Erythroblast (primary cell): ENCODE data around the gene MBP.

ENCODE experiments used
- DNase-seq, 2 experiments: peaks; one replicate each; lab custom pipeline; 2025; lab: John Stamatoyannopoulos, UW
- GATA1 ChIP-seq: IDR thresholded peaks from 2 replicates; pipeline ENCODE4 v1.6.1; 2011; ENCODE audit warnings: low read depth, mild to moderate bottlenecking, control low read depth, low read length, moderate library complexity
- POLR2A ChIP-seq: IDR thresholded peaks from 2 replicates; pipeline ENCODE4 v1.6.1; 2011; ENCODE audit warnings: mild to moderate bottlenecking, low read length

Gene MBP

DNA sequence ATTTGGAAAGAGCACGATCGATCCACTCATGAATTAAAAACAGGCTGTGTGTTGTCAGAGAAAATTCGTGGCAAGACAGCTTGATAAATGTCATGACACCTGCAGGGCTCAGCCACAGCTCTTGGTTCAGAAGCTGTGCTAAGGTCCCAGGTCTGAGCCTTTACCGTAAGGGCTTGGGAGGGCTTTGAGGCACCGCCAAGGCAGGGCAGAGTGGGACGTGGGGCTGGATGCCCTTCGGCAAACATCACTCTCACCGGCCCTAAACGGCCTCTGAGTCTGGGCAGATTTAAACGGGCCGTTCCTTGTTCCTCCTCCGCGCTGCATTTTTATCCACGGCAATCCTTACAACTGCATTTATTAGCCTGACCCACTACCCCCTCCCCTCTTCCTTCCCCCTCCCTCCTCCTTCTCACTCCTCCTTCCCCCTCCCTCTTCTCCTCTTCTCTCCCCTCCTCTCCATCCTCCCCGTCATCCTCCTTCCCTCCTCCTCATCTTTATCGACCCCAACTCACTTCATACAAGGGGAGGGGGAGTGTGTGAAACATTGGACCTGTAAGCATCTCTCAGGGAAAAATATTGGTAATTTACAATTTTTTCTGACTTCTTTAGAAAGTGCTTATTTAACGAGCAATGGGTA, 33.9 kb downstream of the MBP start:
- TF ChIP-seq GATA1 (no peak), POLR2A (no peak)
- DNase-seq: no peak

DNA sequence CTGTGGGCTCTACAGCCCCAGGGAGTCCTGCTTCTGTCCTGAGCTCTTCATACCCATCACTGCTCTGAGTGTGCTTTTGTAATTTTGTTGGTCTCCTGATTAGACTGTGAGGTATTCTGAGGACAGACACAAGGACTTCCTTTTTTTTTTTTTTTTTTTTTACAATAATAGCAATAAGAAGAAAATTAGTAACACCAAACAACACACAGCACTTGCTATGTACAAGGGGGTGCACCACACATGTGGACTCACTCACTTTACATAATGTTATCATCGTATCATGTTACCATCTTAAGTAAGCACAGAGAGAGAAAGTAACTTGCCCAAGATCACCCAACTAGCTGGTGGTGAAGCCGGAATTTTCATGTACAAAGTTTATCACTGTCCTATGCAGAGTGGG, 34.6 kb downstream of the MBP start:
- DNase-seq: no peak
- no peak for TF ChIP-seq GATA1
- no peak for TF ChIP-seq POLR2A

DNA sequence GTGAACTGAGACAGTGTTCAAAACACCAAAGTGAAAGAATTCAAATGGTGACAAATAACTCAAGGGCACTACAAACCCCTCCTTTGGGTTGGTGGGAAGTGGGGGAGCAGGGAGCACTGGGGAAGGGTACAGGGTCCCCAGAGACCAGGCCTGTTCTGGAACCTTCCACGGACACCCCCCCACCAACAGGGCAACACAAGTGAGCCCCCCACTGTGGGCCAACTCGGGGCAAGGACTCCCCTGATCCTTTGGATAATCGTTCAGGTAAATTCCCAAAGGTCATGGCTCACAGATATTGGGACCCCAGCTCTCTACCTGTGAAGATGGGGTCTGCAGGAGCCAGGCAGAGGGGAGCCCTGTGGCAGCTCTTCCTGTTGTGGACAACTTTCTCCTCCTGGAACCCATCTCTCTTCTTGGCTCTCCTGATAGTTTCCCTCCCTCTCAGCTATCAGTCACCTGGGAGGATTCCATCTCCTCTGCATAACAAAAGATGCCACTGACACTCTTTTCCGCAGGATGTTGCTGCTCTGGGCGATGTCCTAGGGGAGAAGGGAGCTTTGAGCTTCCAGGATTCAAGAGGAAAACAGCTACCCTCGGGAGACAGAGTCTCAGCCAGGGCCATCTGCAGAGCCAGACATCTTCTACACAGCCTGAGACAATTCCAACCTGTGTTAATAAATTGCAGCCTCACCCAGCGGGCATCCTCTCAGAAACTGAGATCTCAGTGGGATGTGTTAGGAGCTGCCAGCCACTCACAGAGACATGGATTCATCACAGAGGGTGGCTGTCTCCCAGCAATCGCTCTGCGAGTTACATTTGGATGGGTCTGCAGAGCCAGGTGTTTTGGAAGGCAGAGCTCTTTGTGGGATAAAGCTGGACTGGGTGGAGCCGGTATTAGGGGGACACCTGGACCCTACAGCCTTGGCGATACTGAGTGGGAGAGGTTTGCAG, 35.4 kb downstream of the MBP start:
- no peak for DNase-seq
- TF ChIP-seq POLR2A (no peak), GATA1 (no peak)

DNA sequence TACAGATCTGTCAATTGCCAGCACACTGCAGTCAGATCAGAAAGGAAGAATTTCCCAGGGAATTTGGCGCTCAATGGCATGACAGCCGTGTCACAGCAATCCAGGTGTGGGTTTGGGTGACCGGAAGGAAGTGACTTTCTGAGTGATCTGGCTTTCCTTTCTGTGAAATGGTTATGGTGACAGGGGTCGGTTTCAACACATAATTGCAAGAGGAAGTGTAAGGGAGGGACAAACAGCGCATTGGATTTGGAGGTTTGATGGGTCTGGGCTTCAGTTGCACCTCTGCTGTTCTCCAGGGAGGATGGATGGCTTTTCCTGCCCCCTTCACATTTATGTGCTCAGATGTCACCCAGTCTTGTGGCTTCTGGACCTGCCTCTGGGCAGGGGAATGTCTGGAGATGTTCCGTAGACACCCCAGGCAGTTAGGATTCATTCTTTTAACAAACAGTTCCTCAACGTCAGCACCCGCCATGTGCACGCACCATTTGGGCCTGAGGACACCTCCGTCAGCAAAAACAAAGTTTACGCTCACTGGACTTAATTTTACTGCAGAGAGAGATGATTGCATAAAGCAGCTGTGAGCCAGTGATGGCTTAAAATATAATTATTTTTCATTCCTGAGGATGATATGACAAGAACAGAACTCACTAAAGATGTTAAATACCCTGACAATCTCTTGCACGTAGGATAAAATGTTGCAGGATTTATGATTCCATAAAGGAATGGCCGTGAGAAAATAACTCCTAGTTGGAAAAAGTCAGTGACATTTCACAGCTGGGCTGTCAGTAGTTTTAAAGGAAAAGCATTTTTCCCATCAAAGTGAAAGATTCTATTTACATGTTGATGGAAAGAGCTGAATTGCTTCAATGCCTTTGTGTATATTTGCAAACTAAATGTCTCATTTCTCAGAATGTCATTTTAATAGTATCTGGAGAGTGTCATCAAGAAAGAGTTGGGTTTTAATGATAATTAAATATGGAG, 36.9 kb downstream of the MBP start:
- TF ChIP-seq POLR2A: no peak
- TF ChIP-seq GATA1: no peak
- no peak for DNase-seq

DNA sequence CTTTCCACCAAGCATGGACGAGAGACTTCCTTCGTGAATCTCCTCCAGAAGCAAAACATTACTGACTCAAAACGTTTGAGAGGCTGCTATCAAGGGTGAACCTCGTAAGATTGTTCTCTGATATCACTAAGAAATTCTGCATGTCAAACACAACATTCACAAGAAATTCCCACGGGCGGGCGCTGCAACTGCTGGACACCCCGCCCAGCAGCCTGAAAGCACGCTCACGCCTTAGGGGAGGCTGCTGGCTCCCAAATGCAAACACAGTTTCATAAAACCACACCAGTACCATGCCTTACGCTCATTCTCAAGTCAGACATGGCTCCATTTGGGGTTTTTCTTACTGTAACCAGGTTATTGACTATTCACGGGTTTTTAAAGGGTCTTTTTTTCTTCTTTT, 39.0 kb downstream of the MBP start:
- no peak for TF ChIP-seq POLR2A
- TF ChIP-seq GATA1: no peak
- DNase-seq: peak; percentile 31 to 52

DNA sequence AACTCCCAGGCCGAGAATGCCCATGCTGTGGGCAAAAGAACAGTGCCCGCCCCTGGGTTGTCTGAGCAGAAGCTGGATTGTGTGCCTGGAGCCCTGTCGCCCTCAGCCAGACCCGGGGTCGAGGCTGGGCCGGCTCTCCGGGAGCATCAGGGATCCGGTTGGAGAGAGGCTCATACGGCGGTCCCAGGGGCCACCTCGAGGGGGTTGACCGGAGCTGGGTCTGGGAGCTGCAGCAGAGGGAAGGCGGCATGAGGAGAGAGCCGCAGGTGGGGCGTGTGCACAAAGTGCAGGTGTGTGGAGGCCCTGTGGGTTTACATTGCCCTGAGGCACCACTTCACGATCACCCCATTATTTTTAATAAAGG, 39.5 kb downstream of the MBP start:
- TF ChIP-seq GATA1 (no peak), POLR2A (no peak)
- no peak for DNase-seq

DNA sequence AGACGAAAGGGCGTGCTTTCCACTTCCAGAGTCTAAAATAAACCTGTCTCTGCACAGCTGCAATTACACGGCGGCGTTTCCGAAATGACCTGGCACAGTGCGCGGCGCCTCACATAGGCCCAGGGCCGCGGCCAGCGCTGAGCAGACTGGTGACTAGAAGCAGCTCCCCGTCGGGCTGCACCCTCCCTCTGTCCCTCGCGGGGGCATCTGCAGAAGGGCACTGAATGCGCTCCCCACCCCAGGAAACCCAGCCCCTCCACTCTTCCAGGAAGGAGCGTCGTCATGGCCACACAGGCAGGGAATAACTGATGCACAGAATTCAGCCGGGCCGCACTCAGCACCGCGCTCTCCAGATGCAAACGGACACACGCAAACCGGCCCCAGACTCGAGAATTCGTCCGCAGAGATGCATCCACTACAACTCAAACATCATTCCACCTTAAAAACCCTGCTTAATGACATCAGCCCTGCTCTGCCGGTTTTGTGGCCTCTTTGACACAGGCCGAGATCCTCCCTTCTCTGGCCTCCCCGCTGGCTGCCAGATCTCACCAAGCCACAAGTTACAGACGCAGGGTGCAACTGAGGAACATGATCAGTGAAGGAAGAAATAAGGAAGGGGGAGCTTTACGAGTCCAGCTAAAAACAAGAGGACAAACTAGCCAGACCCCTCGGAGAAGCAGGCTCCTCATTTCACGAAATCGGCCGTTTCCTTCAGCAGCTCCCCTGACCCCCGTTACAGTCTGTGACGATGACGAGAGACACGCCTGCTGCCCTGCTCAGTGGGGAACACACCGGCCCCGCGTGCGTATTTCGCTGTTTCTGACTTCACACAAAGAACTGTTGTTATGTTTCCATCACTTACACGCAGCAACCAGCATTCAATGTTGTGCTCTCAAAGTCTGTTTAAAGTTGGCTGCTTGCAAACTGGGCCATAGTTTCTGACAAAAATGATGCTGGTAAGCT, 40.2 kb downstream of the MBP start:
- no peak for DNase-seq
- TF ChIP-seq GATA1 (no peak), POLR2A (no peak)

DNA sequence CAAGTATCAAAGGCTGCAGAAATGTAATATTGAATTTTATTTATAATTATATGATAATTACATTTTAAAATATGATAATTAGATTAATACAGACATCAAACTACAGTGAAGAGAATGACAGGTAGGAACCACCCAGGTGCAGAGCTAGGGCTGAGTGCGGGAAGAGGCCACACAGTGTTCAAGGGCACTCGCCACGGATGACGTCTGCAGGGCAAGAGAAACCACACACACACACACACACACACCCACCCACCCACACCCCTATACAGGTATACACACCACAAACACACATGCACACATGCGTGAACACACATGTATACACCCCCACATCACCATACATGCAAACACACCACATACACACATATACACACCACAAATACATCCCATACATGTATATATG, 41.2 kb downstream of the MBP start:
- DNase-seq: no peak
- TF ChIP-seq POLR2A: no peak

DNA sequence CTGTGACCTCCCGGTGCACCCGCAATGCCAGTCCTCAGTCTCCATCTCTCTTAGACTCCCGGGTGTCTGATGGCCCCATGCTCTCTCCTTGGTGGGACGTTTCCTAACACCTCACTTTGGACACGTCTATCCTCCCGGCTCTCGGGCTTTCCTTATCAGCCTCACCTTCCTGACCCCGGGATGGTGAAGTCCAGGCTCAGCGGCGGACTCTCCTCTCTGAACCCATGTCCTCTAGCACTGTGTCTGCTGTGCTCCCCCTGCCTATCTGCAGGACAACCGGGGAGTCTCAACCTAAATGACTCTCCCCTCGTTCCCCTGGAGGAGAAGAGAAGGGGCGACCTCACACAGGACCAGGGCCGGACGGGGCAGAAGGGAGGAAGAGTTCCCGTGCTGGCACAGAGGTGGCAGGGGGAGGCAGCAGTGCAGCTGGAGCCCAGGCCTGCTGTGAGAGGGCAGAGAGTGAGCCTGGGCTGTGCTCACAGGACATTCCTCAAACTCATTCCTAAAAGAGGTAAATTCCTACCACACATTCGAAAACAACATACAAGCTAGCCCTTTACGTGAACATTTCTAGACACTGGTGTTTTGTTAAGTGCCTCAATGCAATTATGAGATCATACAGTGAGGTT, 41.9 kb downstream of the MBP start:
- TF ChIP-seq GATA1 (no peak), POLR2A (no peak)

DNA sequence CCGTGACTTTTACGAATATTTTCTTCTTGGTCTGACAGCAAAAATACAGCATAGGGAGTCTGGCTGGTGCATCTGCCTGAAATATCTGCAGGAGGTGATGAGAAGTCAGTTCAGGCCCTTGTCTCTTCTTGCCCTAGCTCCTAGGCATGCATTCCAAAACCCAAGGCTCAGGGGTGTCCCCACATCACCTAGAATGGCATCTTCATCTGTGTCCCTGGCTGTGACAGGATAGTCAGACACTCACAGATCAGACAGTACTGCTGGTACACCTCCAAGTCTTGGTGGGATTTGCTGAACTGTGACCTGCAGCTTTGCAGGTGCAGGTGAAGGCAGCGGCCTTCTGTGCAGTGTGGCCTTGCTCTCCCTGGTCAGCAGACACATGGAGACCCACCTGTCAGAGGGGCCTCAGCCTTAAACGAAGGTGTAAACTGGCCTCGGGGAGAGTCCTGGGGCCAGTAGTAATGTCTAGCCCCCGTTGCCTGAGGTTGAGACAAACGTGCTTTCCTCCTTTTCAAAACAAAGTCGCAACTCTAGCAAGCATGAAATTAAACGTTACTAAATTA, 42.8 kb downstream of the MBP start:
- TF ChIP-seq POLR2A (no peak), GATA1 (no peak)
- DNase-seq: no peak

More for the DNA sequence above, 41.9 kb downstream of the MBP start:
- DNase-seq: no peak

DNA sequence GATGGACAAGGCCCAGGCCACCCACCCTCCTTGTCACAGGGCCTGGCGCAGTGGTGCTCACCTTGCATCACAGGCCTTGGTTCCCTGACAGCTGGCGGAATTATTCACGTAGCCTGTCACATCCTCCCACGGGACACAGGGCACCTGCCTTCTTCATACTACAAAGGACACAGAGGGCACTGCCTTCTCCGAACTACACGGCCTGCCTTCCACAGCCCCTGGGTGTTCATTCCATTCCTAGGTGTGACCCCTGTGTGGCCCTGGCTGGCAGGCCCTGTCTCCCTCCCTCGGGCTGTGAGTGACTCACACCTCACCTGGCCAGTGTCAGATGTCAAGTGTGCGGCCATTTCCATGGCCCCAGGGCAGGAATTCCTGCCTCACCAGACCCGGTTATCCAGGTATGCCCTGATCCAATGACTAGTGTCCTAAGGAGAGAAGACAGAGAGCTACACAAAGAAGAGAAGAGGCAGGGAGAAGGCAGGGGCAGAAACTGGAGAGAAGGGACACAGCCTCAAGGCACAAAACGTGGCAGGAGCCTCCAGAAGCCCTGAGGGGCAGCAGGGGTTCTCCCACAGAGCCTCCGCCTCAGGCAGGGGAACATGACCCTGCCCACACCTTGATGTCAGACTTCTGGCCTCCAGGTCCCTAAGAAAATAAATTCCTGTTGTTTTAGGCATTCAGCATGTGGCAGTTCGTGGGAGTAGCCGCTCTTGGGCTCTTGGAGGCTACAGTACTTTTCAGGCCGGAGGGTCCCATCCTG, 43.4 kb downstream of the MBP start:
- DNase-seq: no peak
- TF ChIP-seq GATA1 (no peak), POLR2A (no peak)
